HepG2 (cell line): ENCODE measurements around the gene KRTAP10-5. TPM values are rescaled to one million over a fixed set of nuclear protein-coding genes. Genes with fewer than 3 reads are reported as not detected.
A peak's percentile ranks its signal among the peaks of the same experiment; 100 is the strongest.

Experiments
- ASH2L ChIP-seq: fragments of 300-600, 200-600 bp; sonication (generic); IDR thresholded peaks from 2 replicates; pipeline ENCODE4 v1.7.0; 2017; ENCODE audit warnings: low read depth, mild to moderate bottlenecking, moderate library complexity, mixed read lengths, low read length; ENCODE audit not compliant: insufficient read length
- CAMTA2 ChIP-seq: sonication (generic); formaldehyde crosslinking; IDR thresholded peaks from 2 replicates; pipeline ENCODE4 v1.4.0; 2020; ENCODE audit warnings: mild to moderate bottlenecking, missing genetic modification reagents, borderline replicate concordance
- EP300 ChIP-seq, 3 experiments: sonication (generic) in 1 of 3; formaldehyde crosslinking in 1 of 3; IDR thresholded peaks; 2 replicates each; pipeline versions ENCODE4 v1.5.1 to v1.6.1; 2011 to 2020; ENCODE audit warnings: low read depth in 2 of 3, low read length in 2 of 3, borderline replicate concordance in 1 of 3, improper control_type of control experiment in 1 of 3, mild to moderate bottlenecking in 1 of 3, missing genetic modification reagents in 1 of 3, moderate library complexity in 1 of 3
- HMGA1 ChIP-seq: sonication (generic); formaldehyde crosslinking; conservative IDR thresholded peaks from 2 replicates; pipeline ENCODE4 v1.4.0; 2020; ENCODE audit warnings: missing genetic modification reagents
- HNRNPL ChIP-seq: fragments of 200-400 bp; formaldehyde crosslinking; IDR thresholded peaks from 2 replicates; pipeline ENCODE4 v1.6.1; 2017; ENCODE audit warnings: mild to moderate bottlenecking, low read depth, low read length
- KAT2B ChIP-seq: fragments of 150-350 bp; IDR thresholded peaks from 2 replicates; pipeline ENCODE4 v1.6.1; 2014; ENCODE audit warnings: low read depth, low read length, borderline replicate concordance
- KMT2B ChIP-seq: IDR thresholded peaks from 2 replicates; pipeline ENCODE4 v1.6.1; 2016; ENCODE audit warnings: missing genetic modification reagents, missing compliant biosample characterization
- MAF1 ChIP-seq: sonication (generic); formaldehyde crosslinking; IDR thresholded peaks from 2 replicates; pipeline ENCODE4 v1.5.0; 2020; ENCODE audit warnings: missing genetic modification reagents, borderline replicate concordance
- MAFG ChIP-seq: sonication (generic); formaldehyde crosslinking; IDR thresholded peaks from 2 replicates; pipeline ENCODE4 v1.5.1; 2020; ENCODE audit warnings: mild to moderate bottlenecking, missing genetic modification reagents
- MED1 ChIP-seq: sonication (generic); formaldehyde crosslinking; IDR thresholded peaks from 2 replicates; pipeline ENCODE4 v1.4.0; 2020; ENCODE audit warnings: missing genetic modification reagents
- NCOA2 ChIP-seq: sonication (generic); formaldehyde crosslinking; IDR thresholded peaks from 2 replicates; pipeline ENCODE4 v1.8.0; 2022; ENCODE audit warnings: inconsistent platforms
- NR1H2 ChIP-seq: sonication (generic); formaldehyde crosslinking; IDR thresholded peaks from 2 replicates; pipeline ENCODE4 v1.8.1; 2022; ENCODE audit warnings: low read depth, missing genetic modification reagents, borderline replicate concordance
- RBM39 ChIP-seq: fragments of 200-400 bp; formaldehyde crosslinking; IDR thresholded peaks from one replicate; pipeline ENCODE4 v1.6.1; 2018; ENCODE audit warnings: antibody characterized with exemption, mild to moderate bottlenecking, low read depth, low read length; ENCODE audit not compliant: poor library complexity, severe bottlenecking
- RFXAP ChIP-seq: sonication (generic); formaldehyde crosslinking; IDR thresholded peaks from 2 replicates; pipeline ENCODE4 v1.4.0; 2020; ENCODE audit warnings: missing genetic modification reagents, borderline replicate concordance
- ZKSCAN8 ChIP-seq: IDR thresholded peaks from 2 replicates; pipeline ENCODE4 v1.6.1; 2016; ENCODE audit warnings: borderline replicate concordance, missing genetic modification reagents, missing compliant biosample characterization
- ZNF138 ChIP-seq: sonication (generic); formaldehyde crosslinking; IDR thresholded peaks from 2 replicates; pipeline ENCODE4 v1.5.0; 2020; ENCODE audit warnings: mild to moderate bottlenecking, low read depth, missing genetic modification reagents
- ZNF205 ChIP-seq: IDR thresholded peaks from 2 replicates; pipeline ENCODE4 v1.6.1; 2018; ENCODE audit warnings: missing biosample characterization, missing genetic modification reagents
- ZNF484 ChIP-seq: sonication (generic); formaldehyde crosslinking; IDR thresholded peaks from 2 replicates; pipeline ENCODE4 v1.5.1; 2020; ENCODE audit warnings: mild to moderate bottlenecking, low read depth, missing genetic modification reagents, borderline replicate concordance
- ZNF512B ChIP-seq: sonication (generic); formaldehyde crosslinking; IDR thresholded peaks from 2 replicates; pipeline ENCODE4 v1.5.1; 2020; ENCODE audit warnings: missing genetic modification reagents, mild to moderate bottlenecking, borderline replicate concordance
- ZNF589 ChIP-seq: sonication (generic); formaldehyde crosslinking; conservative IDR thresholded peaks from 2 replicates; pipeline ENCODE4 v1.8.0; 2022; ENCODE audit warnings: mild to moderate bottlenecking, moderate library complexity, missing genetic modification reagents
- polyA plus RNA-seq, 8 experiments: library from polyadenylated mRNA; depleted of rRNA in 3 of 8; stranded (reverse) in 7 of 8; unstranded in 1 of 8; fragments of >200 nt; fragmentation: Illumina TruSeq in 4 of 8; extraction: Trizol in 4 of 8; gene quantifications; 2 replicates each; pipeline versions ENCODE4 v1.2.1 to v1.2.3, GENCODE V29; 2011 to 2016; ENCODE audit warnings: low read depth in 4 of 8, missing spikeins in 1 of 8, mixed read lengths in 1 of 8; ENCODE audit not compliant: insufficient read depth in 1 of 8
- total RNA-seq, 5 experiments: library from RNA; depleted of rRNA; stranded (reverse); fragments of >200 nt; fragmentation: Illumina TruSeq; extraction: Trizol; gene quantifications; 2 replicates each; pipeline ENCODE4 v1.2.3, GENCODE V29; 2016; ENCODE audit warnings: low read depth in 1 of 5
- TF ChIP-seq, protein P1 (sequence below): sonication (generic); formaldehyde crosslinking; IDR thresholded peaks from 2 replicates; pipeline ENCODE4 v1.4.0; 2020; ENCODE audit warnings: mild to moderate bottlenecking, missing genetic modification reagents
- TF ChIP-seq, protein P2 (sequence below): sonication (generic); formaldehyde crosslinking; IDR thresholded peaks from 2 replicates; pipeline ENCODE4 v1.4.0; 2020; ENCODE audit warnings: mild to moderate bottlenecking, missing genetic modification reagents, borderline replicate concordance

The KRTAP10-5 gene
- total and polyA plus RNA-seq, 2 of the 13 experiments (the other 11 are each of a cell fraction or from before 2014, with no cell fraction given), result not detected

GRCh38 chr21:44593598-44594405, 13.4 kb upstream of the KRTAP10-5 start (continued):
- no peak; the same call in 1 of the 2 replicates for TF ChIP-seq ZNF512B
- no peak for TF ChIP-seq MAFG (CRISPR knock-in tag)
- TF ChIP-seq CAMTA2, result no peak
- TF ChIP-seq MAF1 (CRISPR knock-in tag), result no peak
- peak; percentile 63; the same call in 1 of the 2 replicates for TF ChIP-seq ZKSCAN8 (CRISPR knock-in tag)
- TF ChIP-seq, protein P1, sequence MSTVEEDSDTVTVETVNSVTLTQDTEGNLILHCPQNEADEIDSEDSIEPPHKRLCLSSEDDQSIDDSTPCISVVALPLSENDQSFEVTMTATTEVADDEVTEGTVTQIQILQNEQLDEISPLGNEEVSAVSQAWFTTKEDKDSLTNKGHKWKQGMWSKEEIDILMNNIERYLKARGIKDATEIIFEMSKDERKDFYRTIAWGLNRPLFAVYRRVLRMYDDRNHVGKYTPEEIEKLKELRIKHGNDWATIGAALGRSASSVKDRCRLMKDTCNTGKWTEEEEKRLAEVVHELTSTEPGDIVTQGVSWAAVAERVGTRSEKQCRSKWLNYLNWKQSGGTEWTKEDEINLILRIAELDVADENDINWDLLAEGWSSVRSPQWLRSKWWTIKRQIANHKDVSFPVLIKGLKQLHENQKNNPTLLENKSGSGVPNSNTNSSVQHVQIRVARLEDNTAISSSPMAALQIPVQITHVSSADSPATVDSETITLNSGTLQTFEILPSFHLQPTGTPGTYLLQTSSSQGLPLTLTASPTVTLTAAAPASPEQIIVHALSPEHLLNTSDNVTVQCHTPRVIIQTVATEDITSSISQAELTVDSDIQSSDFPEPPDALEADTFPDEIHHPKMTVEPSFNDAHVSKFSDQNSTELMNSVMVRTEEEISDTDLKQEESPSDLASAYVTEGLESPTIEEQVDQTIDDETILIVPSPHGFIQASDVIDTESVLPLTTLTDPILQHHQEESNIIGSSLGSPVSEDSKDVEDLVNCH (CRISPR knock-in tag), result no peak
- no peak for TF ChIP-seq KAT2B
- TF ChIP-seq KMT2B (CRISPR knock-in tag), result 0 out of 2 replicates have a peak, but pooled peaks have one; percentile 41
- TF ChIP-seq HMGA1 (CRISPR knock-in tag), result no peak
- peak; percentile 52 for TF ChIP-seq ASH2L
- no peak for TF ChIP-seq NR1H2 (CRISPR knock-in tag)
- no peak for TF ChIP-seq ZNF138
- TF ChIP-seq RBM39, result no peak
- peak; percentile 69; the same call in 1 of the 2 replicates for TF ChIP-seq ZNF205 (CRISPR knock-in tag)
- no peak; the same call in 1 of the 2 replicates for TF ChIP-seq ZNF589 (CRISPR knock-in tag)
- peak; percentile 96 for TF ChIP-seq MED1 (CRISPR knock-in tag)
- no peak for TF ChIP-seq ZNF484 (CRISPR knock-in tag)
- TF ChIP-seq RFXAP (CRISPR knock-in tag), result peak; percentile 60; the same call in 1 of the 2 replicates
- TF ChIP-seq EP300 (IDR thresholded peaks at IDR 0.05; ENCODE audit: low read depth in 2 of 2, low read length in 2 of 2), result peak in 1 of 2 experiments; percentile 69; a peak in 1 of 4 replicates
- TF ChIP-seq EP300 (CRISPR knock-in tag; IDR thresholded peaks at IDR 0.05; ENCODE audit: borderline replicate concordance), result peak; percentile 76
- TF ChIP-seq, protein P2, sequence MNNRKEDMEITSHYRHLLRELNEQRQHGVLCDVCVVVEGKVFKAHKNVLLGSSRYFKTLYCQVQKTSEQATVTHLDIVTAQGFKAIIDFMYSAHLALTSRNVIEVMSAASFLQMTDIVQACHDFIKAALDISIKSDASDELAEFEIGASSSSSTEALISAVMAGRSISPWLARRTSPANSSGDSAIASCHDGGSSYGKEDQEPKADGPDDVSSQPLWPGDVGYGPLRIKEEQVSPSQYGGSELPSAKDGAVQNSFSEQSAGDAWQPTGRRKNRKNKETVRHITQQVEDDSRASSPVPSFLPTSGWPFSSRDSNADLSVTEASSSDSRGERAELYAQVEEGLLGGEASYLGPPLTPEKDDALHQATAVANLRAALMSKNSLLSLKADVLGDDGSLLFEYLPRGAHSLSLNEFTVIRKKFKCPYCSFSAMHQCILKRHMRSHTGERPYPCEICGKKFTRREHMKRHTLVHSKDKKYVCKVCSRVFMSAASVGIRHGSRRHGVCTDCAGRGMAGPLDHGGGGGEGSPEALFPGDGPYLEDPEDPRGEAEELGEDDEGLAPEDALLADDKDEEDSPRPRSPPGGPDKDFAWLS, result no peak
- peak; percentile 76 for TF ChIP-seq NCOA2 (CRISPR knock-in tag)
- TF ChIP-seq HNRNPL, result no peak
